Activated B cell treated with CpG ODN at 0.5 μM for 24 hours (primary cell): ENCODE results near the gene FBP1. TPM values are rescaled to one million over a fixed set of nuclear protein-coding genes. Genes with fewer than 3 reads are reported as not detected.

Experiments
- ATAC-seq: fragments of 200-7000 bp; cut with Tn5 transposase; one replicate; pipeline ENCODE4 v1.10.0; 2021; ENCODE audit warnings: low read depth, mild to moderate bottlenecking, moderate library complexity
- CTCF ChIA-PET: fragments of 350-600 bp; sonication (Branson Sonifier 250); formaldehyde crosslinking; loops from one replicate; lab custom pipeline; 2021; ENCODE audit warnings: antibody characterized with exemption; lab: Charles Lee
- POLR2A ChIA-PET: fragments of 350-600 bp; sonication (Branson Sonifier 250); formaldehyde crosslinking; loops from one replicate; lab custom pipeline; 2021; ENCODE audit warnings: antibody characterized with exemption; lab: Charles Lee
- DNase-seq: peaks from one replicate; pipeline ENCODE4 v3.0.0; 2022
- H3K27ac Mint-ChIP-seq: one replicate; pipeline ENCODE4 v1.8.0; 2020; ENCODE audit warnings: mixed read lengths
- H3K27me3 Mint-ChIP-seq: one replicate; pipeline ENCODE4 v1.8.0; 2021; ENCODE audit warnings: mixed read lengths
- H3K36me3 Mint-ChIP-seq: one replicate; pipeline ENCODE4 v1.8.0; 2021; ENCODE audit warnings: low read depth, mixed read lengths
- H3K4me1 Mint-ChIP-seq: one replicate; pipeline ENCODE4 v1.8.0; 2021; ENCODE audit warnings: mixed read lengths
- H3K4me3 Mint-ChIP-seq: one replicate; pipeline ENCODE4 v1.8.0; 2020; ENCODE audit warnings: mild to moderate bottlenecking, mixed read lengths
- H3K9me3 Mint-ChIP-seq: one replicate; pipeline ENCODE4 v1.8.0; 2020; ENCODE audit warnings: mixed read lengths
- intact Hi-C: fragments of 100-400 bp; cut with micrococcal nuclease; formaldehyde crosslinking; loops from one replicate; pipeline ENCODE4 v1.15.1; 2024
- total RNA-seq: library from RNA; stranded (reverse); gene quantifications from 2 replicates; pipeline ENCODE4 v1.2.3, GENCODE V29; 2022
- TF ChIP-seq, protein P1 (sequence below): fragments of 200-600 bp; IDR thresholded peaks from one replicate; pipeline ENCODE4 v1.8.0; 2022; ENCODE audit warnings: antibody characterized with exemption, mild to moderate bottlenecking

The FBP1 gene
- total RNA-seq, 1 donor from 2014 or later, result 0.80 TPM

DNA sequence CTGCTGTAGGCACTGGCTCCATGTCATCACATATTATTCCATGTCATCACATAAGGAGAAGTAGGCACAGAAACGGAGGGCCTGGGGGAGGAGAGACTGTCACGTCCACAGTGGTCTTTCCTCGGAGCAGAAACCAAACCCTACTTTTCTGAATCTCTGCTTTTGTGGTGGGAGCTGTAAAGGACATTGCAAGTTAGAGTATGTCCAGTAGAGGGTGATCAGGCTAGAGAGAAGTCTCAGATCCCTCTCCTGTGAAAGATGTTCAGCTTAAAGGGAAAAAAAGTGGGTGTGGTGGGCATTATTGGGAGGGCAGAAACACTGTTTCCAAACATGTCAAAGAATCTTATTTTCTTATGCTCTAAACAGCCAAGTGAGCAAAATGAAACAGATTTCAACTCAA, 26.3 kb downstream of the FBP1 start:
- peaks cover 36% of the 10 kb centered on the region for H3K27me3 Mint-ChIP-seq
- no peaks in the 10 kb centered on the region for H3K9me3 Mint-ChIP-seq
- no peak overlapping the region for H3K4me3 Mint-ChIP-seq
- H3K27ac Mint-ChIP-seq, result no peak overlapping the region
- POLR2A ChIA-PET, result no interaction called here
- H3K4me1 Mint-ChIP-seq, result no peaks in the 10 kb centered on the region
- intact Hi-C loops, result no loop called here
- no peaks in the 10 kb centered on the region for H3K36me3 Mint-ChIP-seq
- TF ChIP-seq, protein P1, sequence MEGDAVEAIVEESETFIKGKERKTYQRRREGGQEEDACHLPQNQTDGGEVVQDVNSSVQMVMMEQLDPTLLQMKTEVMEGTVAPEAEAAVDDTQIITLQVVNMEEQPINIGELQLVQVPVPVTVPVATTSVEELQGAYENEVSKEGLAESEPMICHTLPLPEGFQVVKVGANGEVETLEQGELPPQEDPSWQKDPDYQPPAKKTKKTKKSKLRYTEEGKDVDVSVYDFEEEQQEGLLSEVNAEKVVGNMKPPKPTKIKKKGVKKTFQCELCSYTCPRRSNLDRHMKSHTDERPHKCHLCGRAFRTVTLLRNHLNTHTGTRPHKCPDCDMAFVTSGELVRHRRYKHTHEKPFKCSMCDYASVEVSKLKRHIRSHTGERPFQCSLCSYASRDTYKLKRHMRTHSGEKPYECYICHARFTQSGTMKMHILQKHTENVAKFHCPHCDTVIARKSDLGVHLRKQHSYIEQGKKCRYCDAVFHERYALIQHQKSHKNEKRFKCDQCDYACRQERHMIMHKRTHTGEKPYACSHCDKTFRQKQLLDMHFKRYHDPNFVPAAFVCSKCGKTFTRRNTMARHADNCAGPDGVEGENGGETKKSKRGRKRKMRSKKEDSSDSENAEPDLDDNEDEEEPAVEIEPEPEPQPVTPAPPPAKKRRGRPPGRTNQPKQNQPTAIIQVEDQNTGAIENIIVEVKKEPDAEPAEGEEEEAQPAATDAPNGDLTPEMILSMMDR, result no peak
- CTCF ChIA-PET, result no interaction called here
- no peak for ATAC-seq
- no peak for DNase-seq

DNA sequence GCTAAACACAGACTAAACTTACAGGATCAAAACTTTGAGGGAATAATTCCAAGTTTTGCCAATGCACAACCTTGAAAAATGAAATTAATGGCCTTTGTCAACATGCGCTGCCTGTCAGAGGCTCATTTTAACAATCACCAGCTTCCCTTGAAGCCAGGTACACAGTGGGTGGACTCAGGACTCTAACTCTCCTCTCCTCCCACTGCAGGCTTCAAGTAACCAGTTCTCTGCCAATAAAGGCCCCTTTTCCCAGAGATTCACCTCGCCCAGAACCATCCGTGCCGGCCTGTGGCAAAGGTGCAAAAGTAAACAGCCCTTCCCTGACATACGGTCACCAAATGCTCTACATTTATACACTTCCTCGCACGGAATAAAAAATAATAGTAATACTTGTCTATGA, 27.2 kb downstream of the FBP1 start:
- TF ChIP-seq, protein P1, result no peak
- H3K27me3 Mint-ChIP-seq, result peaks cover 39% of the 10 kb centered on the region
- no peak for ATAC-seq

DNA sequence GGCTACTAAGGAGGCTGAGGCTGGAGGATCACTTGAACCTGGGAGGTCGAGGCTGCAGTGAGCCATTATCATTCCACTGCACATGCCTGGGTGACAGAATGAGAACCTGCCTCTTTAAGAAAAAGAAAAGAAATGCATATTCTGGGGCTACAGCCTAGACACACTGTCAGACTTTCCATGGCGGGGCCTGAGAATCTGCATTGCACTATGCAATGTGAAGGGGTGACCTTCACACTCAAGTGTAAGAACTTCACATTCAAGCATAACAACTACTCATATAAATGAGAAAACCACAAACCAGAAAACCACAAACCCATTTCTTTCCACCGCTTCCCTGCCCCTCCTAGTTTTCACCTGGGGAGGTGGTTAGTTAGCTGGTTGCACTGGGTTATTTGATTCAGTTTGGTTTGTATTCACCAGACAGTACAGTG, 27.7 kb downstream of the FBP1 start:
- Mint-ChIP-seq H3K27me3 (peaks cover 43% of the 10 kb centered on the region), H3K36me3 (no peaks in the 10 kb centered on the region), H3K4me3 (no peak overlapping the region), H3K27ac (no peak overlapping the region), H3K9me3 (no peaks in the 10 kb centered on the region), H3K4me1 (no peaks in the 10 kb centered on the region)
- ChIA-PET POLR2A (no interaction called here), CTCF (no interaction called here)
- TF ChIP-seq, protein P1, result no peak
- DNase-seq (no peak), ATAC-seq (no peak)
- intact Hi-C loops, result no loop called here

More for the DNA sequence above, 27.2 kb downstream of the FBP1 start:
- H3K36me3 Mint-ChIP-seq, result no peaks in the 10 kb centered on the region
- intact Hi-C loops, result no loop called here
- POLR2A ChIA-PET, result no interaction called here
- H3K27ac Mint-ChIP-seq, result no peak overlapping the region
- no peaks in the 10 kb centered on the region for H3K4me1 Mint-ChIP-seq
- CTCF ChIA-PET, result no interaction called here
- no peak for DNase-seq
- H3K4me3 Mint-ChIP-seq, result no peak overlapping the region
- no peaks in the 10 kb centered on the region for H3K9me3 Mint-ChIP-seq

DNA sequence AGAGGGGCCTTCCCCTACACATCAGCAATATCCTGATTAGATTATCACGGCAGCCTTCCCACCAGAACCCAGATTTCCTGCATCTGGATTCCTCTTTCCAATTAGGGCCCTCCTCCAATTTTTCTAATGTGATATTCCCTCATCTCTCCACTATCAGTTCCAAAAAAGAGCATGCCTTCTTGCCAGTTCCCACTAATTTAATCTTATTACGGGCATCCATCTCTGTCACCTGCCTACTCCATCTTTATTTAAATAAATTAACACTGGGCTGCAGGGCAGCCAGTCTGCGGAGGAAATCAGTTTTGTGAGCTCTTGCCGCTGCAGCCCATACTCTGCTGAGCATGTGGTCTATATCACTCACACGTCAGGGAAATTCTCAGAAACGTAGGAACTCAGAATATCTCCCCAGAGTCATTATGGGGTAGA, 29.1 kb downstream of the FBP1 start:
- TF ChIP-seq, protein P1, result no peak
- no peak overlapping the region for H3K4me3 Mint-ChIP-seq
- DNase-seq (no peak), ATAC-seq (no peak)
- intact Hi-C loops, result no loop called here
- H3K9me3 Mint-ChIP-seq, result no peaks in the 10 kb centered on the region
- H3K27ac Mint-ChIP-seq, result no peak overlapping the region
- CTCF ChIA-PET, result no interaction called here
- peaks cover 55% of the 10 kb centered on the region for H3K27me3 Mint-ChIP-seq
- no peaks in the 10 kb centered on the region for H3K36me3 Mint-ChIP-seq
- no peaks in the 10 kb centered on the region for H3K4me1 Mint-ChIP-seq
- POLR2A ChIA-PET, result no interaction called here

DNA sequence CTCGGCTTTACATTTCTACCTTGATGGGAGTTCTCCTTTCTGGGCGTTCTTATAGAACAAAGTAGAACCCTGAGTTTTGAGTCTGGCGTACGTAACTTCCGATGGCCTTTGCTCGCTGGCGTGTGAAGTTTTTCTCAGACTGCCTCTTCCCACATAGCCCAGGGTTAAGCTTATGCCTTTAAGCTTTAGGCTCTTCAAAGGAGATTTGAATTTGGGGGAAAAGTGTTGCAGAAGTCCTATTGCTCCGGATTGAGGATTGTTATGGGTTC, 32.0 kb downstream of the FBP1 start:
- no peaks in the 10 kb centered on the region for H3K9me3 Mint-ChIP-seq

More for the DNA sequence above, 32.0 kb downstream of the FBP1 start:
- no peak overlapping the region for H3K4me3 Mint-ChIP-seq
- intact Hi-C loops, result no loop called here
- H3K36me3 Mint-ChIP-seq, result no peaks in the 10 kb centered on the region
- peaks cover 59% of the 10 kb centered on the region for H3K27me3 Mint-ChIP-seq
- CTCF ChIA-PET, result no interaction called here
- POLR2A ChIA-PET, result no interaction called here
- TF ChIP-seq, protein P1, result no peak
- no peak overlapping the region for H3K27ac Mint-ChIP-seq
- peaks cover 4% of the 10 kb centered on the region for H3K4me1 Mint-ChIP-seq
- no peak for ATAC-seq
- DNase-seq, result no peak
